GM21619 (cell line): ENCODE data around the gene UGGT2.
A peak's percentile ranks its signal among the peaks of the same experiment; 100 is the strongest.
"Not testable (repeated sequence)": the region's sequence is repeated elsewhere in the genome, so short reads cannot be mapped to it uniquely, and the experiment has no call there.

Experiments used
- ATAC-seq: cut with Tn5 transposase; IDR thresholded peaks from one replicate; pipeline ENCODE4 v1.9.1; 2021; ENCODE audit not compliant: unreplicated experiment

Gene UGGT2

GRCh38 chr13:95970878-95971277 is 82.3 kb downstream of the UGGT2 start:
- no peak for ATAC-seq

GRCh38 chr13:95968906-95969305 is 84.3 kb downstream of the UGGT2 start:
- no peak for ATAC-seq

- no peak for ATAC-seq
Measured at GRCh38 chr13:95957331-95957730, 95.9 kb downstream of the UGGT2 start.

GRCh38 chr13:95956589-95957148 is 96.5 kb downstream of the UGGT2 start:
- ATAC-seq, result no peak

- ATAC-seq, result no peak
Measured at GRCh38 chr13:95955719-95956118, 97.5 kb downstream of the UGGT2 start.

GRCh38 chr13:95955255-95955654 is 97.9 kb downstream of the UGGT2 start:
- peak; percentile 79 for ATAC-seq

GRCh38 chr13:95954266-95954665 is 98.9 kb downstream of the UGGT2 start:
- no peak for ATAC-seq

GRCh38 chr13:95950103-95950502 is 103.1 kb downstream of the UGGT2 start:
- no peak for ATAC-seq

- no peak for ATAC-seq
Measured at GRCh38 chr13:95948656-95949055, 104.5 kb downstream of the UGGT2 start.

- no peak for ATAC-seq
Measured at GRCh38 chr13:95937714-95938320, 115.4 kb downstream of the UGGT2 start.

GRCh38 chr13:95931300-95932025 is 121.7 kb downstream of the UGGT2 start:
- ATAC-seq, result no peak

- ATAC-seq, result no peak
Measured at GRCh38 chr13:95929430-95929829, 123.8 kb downstream of the UGGT2 start.

GRCh38 chr13:95928367-95928906 is 124.8 kb downstream of the UGGT2 start:
- not testable (repeated sequence) for ATAC-seq

- ATAC-seq, result no peak
Measured at GRCh38 chr13:95926231-95926630, 127.0 kb downstream of the UGGT2 start.

GRCh38 chr13:95924389-95924994 is 128.7 kb downstream of the UGGT2 start:
- ATAC-seq, result no peak

- ATAC-seq, result no peak
Measured at GRCh38 chr13:95921485-95921884, 131.7 kb downstream of the UGGT2 start.

- ATAC-seq, result no peak
Measured at GRCh38 chr13:95920485-95920884, 132.7 kb downstream of the UGGT2 start.

- ATAC-seq, result no peak
Measured at GRCh38 chr13:95918860-95919259, 134.3 kb downstream of the UGGT2 start.

GRCh38 chr13:95914991-95915501 is 138.2 kb downstream of the UGGT2 start:
- no peak for ATAC-seq

- ATAC-seq, result no peak
Measured at GRCh38 chr13:95906999-95907398, 146.2 kb downstream of the UGGT2 start.

- no peak for ATAC-seq
Measured at GRCh38 chr13:95903569-95903968, 149.6 kb downstream of the UGGT2 start.
